Amniotic epithelial cell (primary cell): ENCODE results near the gene EXD3.

Source experiments
- DNase-seq: peaks from one replicate; pipeline ENCODE4 v3.0.0-alpha.2; 2010; ENCODE audit warnings: low read depth

EXD3 gene

DNA sequence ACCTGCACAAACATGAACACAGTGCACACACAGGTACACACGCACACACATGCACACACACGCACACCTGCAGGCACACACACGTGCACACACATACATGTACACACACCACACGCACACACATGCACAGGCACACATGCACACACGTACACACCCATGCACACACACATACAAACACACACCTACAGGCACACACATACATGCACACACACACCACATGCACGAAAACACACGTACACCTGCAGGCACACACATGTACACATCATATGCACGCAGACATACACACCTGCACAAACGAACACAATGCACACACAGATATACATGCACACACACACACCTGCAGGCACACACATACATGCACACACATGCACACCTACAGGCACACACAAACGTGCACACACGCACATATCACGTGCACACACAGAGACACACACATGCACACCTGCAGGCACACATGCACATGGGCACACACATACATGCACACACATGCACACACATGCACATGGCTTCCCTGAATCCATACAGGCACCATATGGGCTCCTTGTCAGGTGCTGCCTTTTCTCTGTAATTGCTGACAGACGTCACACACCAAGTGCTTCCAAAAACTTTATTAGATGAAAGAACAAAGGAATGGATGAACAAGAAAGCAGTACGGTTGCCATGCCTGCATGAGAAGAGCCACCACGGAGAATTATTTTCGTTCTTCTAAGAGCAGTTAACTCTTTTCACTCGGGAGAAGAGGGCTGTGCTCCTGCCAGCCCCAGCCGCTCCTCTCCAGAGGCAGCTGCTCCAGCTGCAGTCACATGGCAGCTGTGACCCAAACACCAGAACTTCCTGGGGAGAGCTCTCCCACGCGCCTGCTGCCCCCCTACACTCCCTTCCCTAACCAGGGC, 57.2 kb downstream of the EXD3 start:
- no peak for DNase-seq

DNA sequence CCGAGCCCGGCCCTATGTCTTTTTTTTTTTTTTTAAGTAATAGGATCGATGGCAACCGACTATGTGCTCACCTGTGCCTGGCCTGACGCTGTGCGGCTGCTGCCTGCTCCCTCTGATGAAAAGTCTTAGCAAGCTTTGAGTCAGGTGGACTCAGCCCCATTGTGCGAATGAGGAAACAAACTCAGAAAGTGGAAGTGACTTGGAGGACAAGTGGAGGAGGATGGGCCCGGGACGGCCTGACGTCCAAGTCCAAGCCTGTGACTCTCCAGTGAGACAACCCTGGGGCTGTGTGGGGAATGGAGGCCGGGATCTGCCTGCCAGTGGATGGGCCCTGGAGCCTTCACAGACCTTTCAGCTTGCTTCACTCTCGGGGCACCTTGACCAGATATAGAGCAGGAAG, 57.9 kb downstream of the EXD3 start:
- no peak for DNase-seq

DNA sequence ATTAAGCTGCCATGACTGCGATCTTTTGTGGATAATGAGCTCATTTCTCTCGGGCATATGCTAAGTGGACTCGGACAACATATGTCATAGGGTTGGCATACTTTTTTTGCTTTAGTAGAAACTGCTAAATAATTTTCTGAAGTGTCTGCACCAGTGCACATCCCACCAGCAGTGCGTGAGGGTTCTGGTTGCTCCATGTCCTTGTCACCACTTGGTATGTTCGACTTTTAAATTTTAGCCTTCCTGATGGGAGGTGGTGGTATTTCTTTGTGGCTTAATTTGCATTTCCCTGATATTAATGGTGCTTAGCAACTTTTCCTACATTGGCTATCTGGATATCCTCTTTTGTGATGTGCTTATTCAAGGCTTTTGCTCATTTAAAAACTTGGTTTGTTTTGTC, 63.1 kb downstream of the EXD3 start:
- DNase-seq, result no peak

DNA sequence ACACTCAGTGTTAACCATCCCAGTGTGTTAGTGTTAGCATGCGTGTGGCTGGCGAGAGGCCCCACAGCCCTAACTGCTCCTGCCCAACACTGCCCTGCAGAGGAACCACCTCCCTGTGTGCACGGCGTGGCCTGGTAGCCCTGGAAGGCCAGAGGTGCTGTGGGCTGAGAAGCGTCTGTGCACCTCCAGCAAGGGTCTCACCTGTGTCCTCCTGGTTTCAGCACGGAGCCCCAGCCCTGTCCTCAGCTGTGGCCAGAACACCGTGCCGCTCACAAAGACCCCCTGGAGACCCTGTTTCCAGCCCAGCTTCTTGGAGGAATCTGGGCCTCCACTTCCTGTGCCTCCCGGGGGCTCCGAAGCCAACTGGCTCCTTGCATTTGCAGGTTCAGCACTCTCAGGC, 64.8 kb downstream of the EXD3 start:
- DNase-seq, result no peak

DNA sequence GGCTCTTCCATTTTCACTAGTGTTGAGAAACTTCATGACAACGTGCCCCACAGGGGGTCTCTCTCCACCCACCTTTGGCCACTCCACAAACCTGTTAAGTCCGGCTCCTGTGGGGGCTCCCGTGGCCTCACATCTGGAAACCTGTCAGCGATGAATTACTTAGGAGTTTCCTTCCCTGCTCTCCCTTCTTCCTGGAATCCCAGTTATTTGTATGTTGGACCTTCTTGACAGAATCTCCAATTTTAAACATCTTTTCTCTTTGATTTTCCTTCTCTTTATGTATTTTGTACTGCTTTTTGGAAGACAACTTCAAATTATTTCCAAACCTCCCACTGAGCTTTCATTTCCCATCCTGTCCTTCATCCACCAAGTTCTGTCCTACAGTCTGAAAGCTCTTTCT, 65.8 kb downstream of the EXD3 start:
- peak; percentile 27 for DNase-seq

DNA sequence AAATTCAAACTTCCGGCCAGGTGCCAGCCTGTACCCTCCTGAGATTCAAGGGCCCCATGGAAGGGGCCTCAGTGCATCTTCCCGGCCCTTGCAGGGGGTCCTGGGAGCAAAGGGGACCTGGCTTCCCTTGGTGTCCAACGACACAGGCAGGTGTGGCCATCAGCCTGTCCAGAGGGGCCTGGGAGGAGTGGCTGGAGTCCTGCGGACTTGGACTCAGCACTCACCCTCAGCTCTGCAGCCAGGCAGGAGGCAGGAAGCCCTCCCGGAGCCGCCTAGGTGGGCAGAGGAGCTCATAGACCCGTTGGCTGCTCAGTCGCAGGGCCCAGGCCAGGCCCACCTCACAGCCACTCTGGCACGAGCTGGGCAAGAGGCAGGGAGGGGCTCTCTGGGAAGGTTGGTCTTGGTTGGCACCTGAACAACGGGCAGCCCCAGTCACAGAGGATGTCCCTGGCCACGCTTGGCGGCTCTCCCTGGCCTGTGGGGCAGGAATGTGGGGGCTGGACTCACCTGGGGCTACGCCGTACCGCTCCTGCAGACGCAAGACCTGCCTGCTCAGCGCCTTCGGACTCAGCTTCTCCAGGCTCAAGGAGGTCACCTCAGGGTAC, 67.1 kb downstream of the EXD3 start:
- no peak for DNase-seq

DNA sequence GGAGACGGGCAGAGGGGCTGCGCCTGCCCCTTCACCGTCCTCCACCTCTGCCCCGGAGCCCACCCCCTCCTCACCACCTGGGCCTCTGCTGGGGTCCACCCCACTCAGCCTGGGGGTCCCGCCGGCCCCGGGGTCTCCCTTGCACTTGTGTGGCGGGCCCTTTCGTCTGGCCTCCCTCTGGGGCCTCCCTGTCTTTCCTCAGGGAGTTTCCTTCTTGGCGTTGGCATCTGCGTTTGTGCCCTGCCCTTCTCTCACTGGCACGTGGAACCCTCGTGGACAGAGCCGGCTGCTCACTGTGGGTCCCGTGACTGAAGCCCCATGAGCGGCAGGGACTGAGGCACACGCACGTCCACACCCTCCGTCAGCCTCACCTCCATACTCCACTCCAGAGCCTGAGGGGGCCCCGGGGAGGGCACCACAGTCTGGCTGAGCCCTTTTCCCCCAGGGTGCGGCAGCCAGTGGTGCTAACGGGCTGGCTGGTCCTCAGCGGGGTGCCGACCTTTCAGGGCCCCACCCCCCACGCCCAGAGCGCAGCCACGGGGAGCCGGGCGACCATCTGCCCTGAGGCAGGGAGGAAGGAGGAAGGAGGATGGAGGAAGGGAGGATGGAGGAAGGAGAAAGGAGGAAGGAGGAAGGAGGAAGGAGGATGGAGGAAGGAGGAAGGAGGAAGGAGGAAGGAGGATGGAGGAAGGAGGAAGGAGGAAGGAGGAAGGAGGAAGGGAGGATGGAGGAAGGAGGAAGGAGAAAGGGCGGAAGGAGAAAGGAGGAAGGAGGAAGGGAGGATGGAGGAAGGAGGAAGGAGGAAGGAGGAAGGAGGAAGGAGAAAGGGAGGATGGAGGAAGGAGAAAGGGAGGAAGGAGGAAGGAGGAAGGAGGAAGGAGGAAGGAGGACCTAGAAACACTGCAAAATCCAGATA, 67.9 kb downstream of the EXD3 start:
- no peak for DNase-seq

DNA sequence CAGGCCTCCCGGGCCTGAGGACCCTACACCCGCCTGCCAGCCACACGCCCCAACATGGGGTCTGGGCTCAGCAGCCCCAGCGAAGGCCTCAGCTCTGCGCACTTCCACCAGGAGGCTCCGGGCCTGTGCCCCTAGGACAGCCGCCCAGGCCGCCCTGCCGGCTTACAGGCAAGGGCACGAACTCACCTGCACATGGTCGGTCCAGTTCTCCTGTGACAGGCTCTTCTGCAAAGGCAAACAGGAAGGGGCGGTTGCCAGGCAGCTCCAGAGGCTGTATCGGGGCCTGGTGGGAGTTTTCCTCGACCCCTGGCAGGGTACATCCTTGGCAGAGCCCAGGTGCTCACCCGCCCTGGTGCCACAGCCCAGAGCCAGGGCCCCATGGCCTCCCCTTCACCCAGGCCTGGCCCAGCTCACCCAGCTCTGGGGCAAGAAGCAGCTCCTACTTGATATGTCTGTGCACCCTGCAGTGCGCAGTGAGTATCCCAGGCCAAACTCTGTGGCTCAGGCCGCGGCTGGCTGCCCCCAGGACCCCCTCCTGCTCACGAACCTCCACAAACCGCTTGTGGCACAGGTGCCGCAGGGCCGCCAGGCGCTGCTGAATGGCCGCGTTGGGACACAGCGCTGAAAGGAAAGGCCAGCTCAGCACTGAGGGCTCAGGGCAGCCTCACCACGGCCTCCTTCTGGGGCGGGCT, 68.7 kb downstream of the EXD3 start:
- no peak for DNase-seq

DNA sequence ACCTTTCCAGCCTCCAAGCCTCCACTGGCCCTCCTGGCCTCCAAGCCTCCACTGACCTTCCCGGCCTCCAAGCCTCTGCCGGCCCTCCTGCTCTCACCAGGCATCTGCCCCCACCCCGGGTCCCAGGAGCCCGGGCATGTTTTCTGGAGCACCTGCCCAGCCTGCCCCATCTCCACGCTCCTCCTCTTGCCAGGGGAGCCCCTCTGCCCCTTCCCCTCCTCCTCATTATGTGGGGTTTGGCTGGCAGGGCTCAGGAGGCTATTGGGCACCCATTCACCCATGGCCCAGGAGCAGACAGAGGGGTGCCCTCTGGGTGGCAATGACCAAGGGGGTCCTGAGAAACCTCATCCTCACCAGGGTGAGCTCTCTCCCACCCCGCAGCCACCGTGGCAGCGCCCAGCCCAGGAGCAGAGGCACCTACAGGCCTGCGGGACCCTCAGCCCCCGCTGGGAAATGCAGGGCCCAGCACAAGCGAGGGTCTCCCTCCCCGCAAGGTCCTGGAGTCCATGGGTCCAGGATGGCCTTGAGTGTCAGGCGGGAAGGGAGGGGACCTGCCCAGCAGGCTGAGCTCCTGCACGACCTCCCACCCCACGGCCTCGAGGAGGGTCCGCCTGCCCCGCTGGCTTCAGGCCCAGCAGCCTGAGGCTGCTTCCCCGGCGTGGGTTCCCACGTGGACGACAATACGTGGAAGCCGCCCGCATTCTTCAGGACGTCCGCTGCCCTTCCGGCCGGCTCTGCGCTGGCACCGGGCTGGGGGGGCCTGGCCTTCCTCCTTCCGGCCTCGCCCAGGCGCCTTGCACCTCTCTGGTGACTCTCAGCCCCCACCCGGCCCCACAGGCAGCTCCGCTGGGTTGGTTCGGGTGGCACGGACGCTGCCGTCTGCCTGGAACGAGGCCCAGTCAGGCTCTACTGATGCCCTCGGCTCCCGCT, 69.5 kb downstream of the EXD3 start:
- DNase-seq, result no peak

DNA sequence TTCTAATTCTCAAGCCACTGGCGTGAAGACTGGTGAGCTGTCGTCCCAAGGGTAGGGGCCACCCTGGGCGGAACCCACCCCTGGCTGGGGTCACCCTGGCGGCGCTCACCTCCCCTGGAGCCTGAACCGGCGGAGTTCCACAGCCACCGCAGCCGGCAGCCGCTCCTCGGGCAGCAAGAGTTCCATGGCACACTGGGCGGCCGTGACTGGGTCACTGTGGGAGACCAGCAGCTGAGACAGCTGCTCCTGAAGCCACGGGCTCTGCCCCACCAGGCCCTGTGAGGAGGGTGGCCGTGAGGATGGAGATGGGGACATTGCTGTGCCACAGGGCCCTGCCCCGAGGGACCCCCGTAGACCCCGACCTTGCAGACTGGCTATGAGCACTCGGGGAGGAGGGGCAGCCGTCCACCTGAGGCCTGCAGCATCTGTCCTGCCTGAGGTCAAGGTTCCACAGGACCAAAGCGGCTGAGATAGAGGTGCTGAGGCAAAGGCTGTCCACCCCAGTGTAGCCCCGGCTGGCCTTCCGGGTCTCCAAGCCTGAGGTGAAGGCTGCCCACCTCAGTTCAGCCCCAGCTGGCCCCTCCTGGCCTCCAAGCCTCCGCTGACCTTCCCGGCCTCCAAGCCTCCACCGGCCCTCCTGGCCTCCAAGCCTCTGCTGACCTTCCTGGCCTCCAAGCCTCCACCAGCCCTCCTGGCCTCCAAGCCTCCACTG, 70.3 kb downstream of the EXD3 start:
- no peak for DNase-seq

DNA sequence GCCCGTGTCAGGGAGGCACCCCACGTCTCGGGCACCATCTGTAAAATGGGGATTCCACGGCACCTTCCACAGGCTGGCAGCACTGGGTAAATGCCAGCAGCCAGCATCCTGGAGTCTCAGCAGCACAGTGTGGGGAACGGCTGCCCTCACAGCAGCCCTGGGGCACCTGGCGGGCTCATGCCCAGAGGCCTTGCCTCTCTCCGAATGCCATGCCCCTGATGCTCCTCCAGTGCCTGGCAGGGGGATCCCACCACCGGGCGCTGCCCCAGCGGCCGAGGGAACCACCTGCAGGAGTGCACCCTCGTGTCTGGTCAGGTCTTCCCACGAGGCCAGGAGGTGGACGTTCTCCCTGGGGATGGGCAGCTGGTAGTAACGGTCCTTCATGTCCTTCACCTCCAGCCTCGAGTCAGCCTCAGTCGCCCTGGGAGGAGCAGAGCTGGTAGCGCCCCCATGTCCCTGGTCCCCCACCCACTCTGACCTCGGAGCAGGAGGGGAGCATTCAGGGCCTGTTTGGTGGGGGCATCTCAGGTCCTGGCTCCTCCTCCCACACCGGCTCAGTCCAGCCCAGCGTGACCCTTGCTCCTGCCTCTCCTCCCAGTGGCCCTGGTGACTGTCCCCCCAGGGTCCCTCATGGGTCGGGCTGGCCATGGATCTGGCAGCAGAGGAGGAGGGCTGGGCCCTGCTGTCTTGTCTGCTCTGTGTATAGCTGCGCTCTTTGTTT, 71.0 kb downstream of the EXD3 start:
- no peak for DNase-seq

DNA sequence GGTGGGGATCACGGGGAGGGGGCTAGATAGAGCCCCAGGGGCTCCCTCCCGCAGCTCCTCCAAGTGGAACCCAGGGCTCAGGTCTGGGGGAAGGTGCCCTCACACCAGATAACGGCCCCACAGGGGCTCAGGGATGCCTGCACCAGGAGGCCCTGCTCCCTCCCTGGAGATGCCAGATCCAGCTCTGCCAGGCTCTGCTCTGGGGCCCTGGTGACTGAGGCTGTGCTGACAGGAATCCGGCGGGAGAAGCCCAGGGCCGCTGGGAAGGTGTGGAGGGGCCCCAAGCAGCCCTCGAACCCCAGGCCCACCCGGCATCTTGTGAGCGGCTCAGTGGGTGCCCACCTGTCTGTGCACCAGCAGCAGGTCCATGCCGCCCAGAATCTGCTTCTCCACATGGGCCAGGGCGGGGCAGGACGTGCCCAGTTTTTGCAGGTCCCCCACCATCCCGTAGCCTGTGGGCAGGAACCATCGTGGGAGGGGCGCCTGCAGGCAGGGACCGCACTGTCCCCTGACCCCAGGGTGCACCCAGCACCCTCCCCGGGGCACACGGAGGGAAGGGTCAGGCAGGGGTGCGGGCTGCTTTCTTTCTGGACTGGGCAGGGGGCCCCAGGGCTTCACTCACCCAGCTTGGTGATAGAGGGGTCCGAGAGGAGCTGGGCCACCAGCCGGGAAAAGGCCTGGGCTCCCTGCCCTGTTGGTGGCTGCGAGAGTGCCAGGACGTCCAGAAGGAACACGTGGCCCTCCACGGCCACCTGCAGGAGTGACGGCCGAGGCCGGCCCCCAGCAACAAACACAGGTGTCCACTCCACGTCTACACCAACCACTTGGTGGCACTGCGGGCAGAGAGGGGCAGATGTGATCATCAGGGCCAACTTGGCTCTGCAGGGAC, 72.0 kb downstream of the EXD3 start:
- no peak for DNase-seq

DNA sequence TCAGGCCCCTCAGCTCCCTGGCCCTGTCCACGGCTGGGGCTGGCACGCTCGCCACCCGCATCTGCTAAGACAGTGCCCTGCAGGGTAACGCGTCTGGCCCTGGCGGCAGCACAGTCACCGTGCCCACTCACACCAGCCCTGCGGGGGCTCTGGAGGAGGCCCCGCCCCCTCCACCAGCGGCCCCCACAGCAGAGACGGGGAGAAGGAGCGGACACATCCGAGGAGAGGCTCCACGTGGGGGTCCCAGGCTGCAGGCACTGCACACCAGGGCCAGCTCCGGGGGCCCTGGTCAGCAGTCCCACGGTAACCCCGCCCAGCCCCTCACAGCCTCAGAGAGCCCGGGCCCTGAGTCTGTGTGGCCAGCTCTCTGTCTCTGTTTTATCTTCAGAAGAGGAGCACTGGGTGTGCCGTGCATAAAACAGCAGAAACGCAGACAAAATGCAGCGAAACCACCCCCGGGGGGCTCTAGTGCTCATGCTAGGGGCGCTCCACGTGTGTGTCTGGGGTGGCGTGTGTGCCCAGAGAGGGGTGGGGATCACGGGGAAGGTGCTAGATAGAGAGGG, 73.4 kb downstream of the EXD3 start:
- DNase-seq, result no peak

DNA sequence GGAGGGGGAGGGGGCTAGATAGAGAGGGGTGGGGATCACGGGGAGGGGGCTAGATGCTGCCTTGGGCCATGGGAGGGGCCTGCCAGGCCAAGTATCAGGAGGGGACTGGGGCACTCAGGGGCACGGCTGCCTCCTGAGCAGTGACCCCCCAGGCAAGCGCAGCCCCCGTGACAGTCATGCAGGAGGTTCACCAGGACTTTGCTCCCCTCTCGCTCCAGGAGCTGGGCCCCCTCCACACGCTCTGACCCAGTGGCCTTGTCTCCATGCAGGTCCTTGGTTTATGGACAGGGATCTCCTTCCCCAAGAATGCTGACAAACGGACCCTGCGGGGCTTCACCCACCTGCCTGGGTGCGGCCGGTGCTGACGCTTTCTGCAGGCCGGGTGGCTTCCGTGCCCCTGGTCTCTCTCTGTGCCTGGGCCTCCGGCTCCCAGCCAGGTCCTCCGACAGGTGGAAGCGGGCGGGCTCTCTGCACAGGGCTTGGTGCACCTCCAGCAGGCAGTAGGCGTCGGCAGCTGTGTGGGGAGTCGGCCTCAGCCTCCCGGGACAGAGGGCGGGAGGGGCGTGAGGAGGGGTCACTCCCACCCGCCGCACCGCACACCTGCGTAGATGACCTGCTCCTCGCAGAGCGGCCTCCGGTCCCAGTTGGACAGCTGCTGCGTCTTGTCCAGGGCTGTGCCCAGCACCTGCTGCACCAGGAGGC, 74.0 kb downstream of the EXD3 start:
- no peak for DNase-seq

DNA sequence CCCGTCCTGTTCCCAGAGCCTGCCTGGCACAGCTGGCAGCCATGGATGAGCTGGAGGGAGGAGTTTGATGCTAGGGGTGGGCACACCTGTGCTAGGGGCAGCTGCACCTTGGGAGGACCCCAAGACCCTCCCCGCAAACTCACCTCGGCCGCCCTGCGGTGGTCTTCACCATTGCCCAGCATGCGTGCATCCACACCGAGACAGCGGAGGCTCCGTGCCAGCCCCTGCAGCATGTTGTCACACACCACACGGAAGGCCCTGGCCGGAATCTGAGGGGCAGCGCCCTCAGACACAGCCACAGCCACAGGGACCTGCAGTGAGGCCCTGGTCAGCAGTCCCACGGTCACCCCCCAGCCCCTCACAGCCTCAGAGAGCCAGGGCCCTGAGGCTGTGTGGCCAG, 75.0 kb downstream of the EXD3 start:
- no peak for DNase-seq

DNA sequence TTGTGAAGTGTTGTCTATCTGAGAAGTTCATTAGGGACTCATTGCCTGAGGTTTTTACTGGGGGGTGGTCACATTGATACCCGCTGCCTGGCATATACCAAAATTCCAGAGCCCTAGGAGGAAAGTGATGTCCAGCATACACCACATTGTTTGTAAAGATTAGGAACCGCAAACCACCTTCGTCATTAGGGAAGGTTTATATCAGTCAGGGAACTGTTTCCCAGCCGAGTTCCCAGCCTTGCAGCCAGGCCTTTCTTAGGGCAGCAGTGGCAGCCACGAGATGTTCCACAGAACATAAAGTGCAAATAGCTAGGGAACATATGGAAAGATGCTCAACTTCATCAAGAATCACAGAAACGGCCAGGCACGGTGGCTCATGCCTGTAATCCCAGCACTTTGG, 80.5 kb downstream of the EXD3 start:
- no peak for DNase-seq

DNA sequence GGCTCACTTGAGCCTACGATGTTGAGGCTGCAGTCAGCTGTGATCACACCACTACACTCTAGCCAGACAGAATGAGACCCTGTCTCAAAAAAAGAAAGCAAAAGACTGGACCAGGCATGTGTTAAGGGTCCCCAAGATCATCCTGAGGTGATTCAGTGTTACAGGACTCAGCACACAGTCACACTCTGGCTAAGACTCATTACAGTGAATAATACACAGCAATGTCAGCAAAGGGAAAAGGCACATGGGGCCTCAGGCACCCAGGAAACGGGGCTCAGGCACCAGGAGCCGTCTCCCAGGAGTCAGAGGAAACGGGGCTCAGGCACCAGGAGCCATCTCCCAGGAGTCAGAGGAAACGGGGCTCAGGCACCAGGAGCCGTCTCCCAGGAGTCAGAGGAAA, 81.7 kb downstream of the EXD3 start:
- DNase-seq, result no peak
